ENCODE data around the gene TASOR2. TPM values are rescaled to one million over a fixed set of nuclear protein-coding genes. Genes with fewer than 3 reads are reported as not detected.
A peak's percentile ranks its signal among the peaks of the same experiment; 100 is the strongest.

Gene TASOR2
- total RNA-seq, 1 experiment from 2014 or later: 49.3 TPM

GRCh38 chr10:5652746-5653145 is 31.9 kb upstream of the TASOR2 start:
- no peak for DNase-seq (ENCODE audit: low read depth, low spot score)
- in situ Hi-C loops (cut with HindIII; ENCODE audit: low pct_unique_long_range_greater_than_20kb, low sequenced_read_pairs): no loop called here

DNA sequence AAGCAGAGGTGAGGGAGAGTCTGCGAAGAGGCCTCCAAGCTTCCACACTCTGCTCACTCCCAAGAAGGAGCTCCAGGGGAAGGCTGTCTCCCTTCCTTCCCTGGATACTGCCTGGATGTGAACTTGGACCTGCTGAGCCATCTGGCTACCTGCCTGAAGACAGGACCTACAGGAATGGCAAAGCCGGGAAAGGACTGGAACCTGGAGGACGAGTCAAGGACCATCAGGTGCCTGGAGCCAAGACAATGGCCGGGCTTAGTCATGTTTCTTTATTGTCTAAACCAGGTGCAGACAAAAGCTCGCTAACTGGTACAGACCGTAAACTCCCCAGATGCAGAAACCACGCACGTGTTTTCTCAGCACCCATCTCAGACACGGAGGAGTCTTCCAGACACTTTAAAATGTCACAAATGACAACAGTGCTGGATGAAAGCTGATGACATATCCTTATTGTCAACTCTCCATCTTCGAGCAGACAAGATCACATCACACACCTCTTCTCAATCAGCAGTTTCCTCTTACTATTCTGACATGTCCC is 30.4 kb upstream of the TASOR2 start:
- DNase-seq (ENCODE audit: low read depth, low spot score): no peak
- in situ Hi-C loops (cut with HindIII; ENCODE audit: low pct_unique_long_range_greater_than_20kb, low sequenced_read_pairs): no loop called here

DNA sequence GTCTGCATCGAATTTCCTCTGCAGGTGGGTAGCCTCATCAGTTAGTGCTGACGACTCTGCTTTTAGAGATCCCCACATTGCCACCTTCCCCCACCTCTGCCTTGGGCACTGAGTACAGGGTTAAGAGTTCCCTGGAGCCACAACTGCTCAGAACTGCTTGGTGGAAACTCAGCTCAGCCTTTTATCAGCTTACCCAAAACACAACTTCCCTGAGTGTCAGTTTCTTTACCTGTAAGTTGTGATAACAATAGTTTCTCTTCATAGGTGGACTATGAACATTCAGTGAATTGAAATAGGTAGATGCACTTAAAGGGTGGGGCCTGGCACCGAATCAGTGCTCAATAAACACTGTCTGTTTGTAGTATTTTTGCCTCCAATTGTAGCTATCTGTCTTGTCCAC is 29.5 kb upstream of the TASOR2 start:
- DNase-seq (ENCODE audit: low read depth, low spot score): no peak
- in situ Hi-C loops (cut with HindIII; ENCODE audit: low pct_unique_long_range_greater_than_20kb, low sequenced_read_pairs): no loop called here

GRCh38 chr10:5656737-5657579 is 27.7 kb upstream of the TASOR2 start:
- in situ Hi-C loops (cut with HindIII; ENCODE audit: low pct_unique_long_range_greater_than_20kb, low sequenced_read_pairs): no loop called here
- DNase-seq (ENCODE audit: low read depth, low spot score): no peak

DNA sequence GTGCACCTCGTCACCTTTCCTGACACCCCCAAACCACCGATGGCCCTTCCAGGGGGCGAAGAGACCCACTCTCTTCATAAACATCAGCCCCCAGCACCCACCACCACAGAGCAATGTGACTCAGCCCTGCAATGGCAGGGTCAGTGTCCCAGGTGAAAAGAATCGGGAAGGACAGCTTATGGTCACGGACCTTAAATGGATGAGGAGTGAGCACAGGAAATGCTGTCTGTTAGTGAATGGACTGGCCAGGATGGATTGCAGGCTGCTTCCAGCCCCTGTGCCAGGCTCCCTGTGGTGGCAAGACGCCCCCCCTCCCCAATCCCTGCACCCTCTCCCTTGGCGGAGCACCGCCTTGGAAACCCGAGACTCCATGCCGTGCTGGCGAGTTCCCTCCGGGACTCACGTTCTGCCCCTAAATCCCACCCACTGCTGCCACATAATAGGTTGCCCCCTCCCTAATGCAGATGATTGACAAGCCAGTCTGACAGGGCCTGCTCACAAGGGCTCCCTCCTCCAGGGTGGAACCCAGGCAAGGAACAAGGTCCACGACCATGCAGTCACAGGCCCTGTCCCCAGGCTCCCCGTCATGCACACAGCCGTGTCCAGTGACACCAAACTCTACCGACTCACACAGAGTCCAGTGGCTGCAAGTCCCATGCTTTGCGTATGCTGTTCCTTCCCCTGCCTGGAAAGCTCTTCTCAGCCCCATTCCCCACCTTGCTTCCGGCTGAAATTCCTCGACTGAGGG is 25.6 kb upstream of the TASOR2 start:
- in situ Hi-C loops (cut with HindIII; ENCODE audit: low pct_unique_long_range_greater_than_20kb, low sequenced_read_pairs): no loop called here
- no peak for DNase-seq (ENCODE audit: low read depth, low spot score)

DNA sequence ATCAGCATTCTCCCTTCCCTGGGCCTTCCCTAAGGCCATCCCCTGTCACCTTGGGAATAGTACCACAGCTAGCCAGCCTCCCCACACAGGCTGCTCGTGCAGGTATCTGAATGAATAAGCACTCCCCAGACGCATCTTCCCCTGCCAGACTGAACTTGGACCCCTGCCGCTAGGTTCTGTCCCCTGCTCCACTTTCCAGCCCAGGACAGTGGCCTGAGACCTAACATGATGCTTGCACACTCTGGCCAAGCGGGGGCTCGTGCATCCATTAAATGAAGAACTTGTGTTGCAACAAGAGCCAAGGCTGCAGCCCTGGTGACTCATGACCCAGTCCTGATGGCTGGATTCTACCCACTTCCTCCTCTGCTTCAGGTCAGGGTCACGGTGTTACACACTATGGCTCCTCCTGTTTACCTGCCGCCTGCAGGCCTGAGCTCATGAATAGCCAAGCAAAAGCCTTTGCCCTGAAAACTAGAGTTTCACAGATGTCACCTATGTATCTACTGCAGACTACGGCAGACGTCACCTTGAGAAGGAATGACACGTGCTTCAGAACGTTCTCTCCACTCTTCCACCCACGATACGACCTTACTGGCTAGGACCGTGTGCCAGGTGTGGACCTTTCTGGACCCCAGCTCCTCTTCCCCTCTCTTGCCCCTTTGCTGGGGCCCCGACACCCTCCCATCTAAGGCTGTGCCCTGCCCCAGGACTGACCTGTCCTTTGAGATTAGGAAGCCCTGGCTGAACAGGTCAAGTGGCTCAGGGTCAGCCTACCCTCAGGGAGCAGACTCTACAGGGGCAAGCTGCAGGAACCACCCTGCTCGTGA is 24.7 kb upstream of the TASOR2 start:
- no peak for DNase-seq (ENCODE audit: low read depth, low spot score)
- in situ Hi-C loops (cut with HindIII; ENCODE audit: low pct_unique_long_range_greater_than_20kb, low sequenced_read_pairs): no loop called here

- in situ Hi-C loops (cut with HindIII; ENCODE audit: low pct_unique_long_range_greater_than_20kb, low sequenced_read_pairs): no loop called here
These were observed 23.6 kb upstream of the TASOR2 start for GRCh38 chr10:5661043-5661442.

GRCh38 chr10:5662708-5663579 is 21.7 kb upstream of the TASOR2 start:
- in situ Hi-C loops (cut with HindIII; ENCODE audit: low pct_unique_long_range_greater_than_20kb, low sequenced_read_pairs): no loop called here
- DNase-seq (ENCODE audit: low read depth, low spot score): no peak

More at GRCh38 chr10:5661043-5661442, 23.6 kb upstream of the TASOR2 start:
- DNase-seq (ENCODE audit: low read depth, low spot score): no peak

- in situ Hi-C loops (cut with HindIII; ENCODE audit: low pct_unique_long_range_greater_than_20kb, low sequenced_read_pairs): no loop called here
- no peak for DNase-seq (ENCODE audit: low read depth, low spot score)
These were observed 20.8 kb upstream of the TASOR2 start for GRCh38 chr10:5663692-5664427.

GRCh38 chr10:5665373-5666007 is 19.1 kb upstream of the TASOR2 start:
- DNase-seq (ENCODE audit: low read depth, low spot score): no peak
- in situ Hi-C loops (cut with HindIII; ENCODE audit: low pct_unique_long_range_greater_than_20kb, low sequenced_read_pairs): no loop called here

GRCh38 chr10:5666008-5666840 is 18.4 kb upstream of the TASOR2 start, which contains the start of gene ASB13:
Gene ASB13, minus strand, starts transcription at chr10:5666595. Its CDS starts 44 bp downstream, at chr10:5666551.
- DNase-seq (ENCODE audit: low read depth, low spot score): peak; percentile 44
- in situ Hi-C loops (cut with HindIII; ENCODE audit: low pct_unique_long_range_greater_than_20kb, low sequenced_read_pairs): no loop called here

- no peak for DNase-seq (ENCODE audit: low read depth, low spot score)
- in situ Hi-C loops (cut with HindIII; ENCODE audit: low pct_unique_long_range_greater_than_20kb, low sequenced_read_pairs): no loop called here
These were observed 17.6 kb upstream of the TASOR2 start for GRCh38 chr10:5666841-5667630.

- no peak for DNase-seq (ENCODE audit: low read depth, low spot score)
- in situ Hi-C loops (cut with HindIII; ENCODE audit: low pct_unique_long_range_greater_than_20kb, low sequenced_read_pairs): no loop called here
These were observed 16.2 kb upstream of the TASOR2 start for GRCh38 chr10:5668429-5668828.

- in situ Hi-C loops (cut with HindIII; ENCODE audit: low pct_unique_long_range_greater_than_20kb, low sequenced_read_pairs): no loop called here
- DNase-seq (ENCODE audit: low read depth, low spot score): no peak
These were observed 15.0 kb upstream of the TASOR2 start for GRCh38 chr10:5669604-5670003.

All from SK-MEL-5 (cell line).